NCI-H2081 treated with DMSO at 0.1 percent for 48 hours (cell line): ENCODE results near the gene MDH1.
"Not testable (repeated sequence)": the region's sequence is repeated elsewhere in the genome, so short reads cannot be mapped to it uniquely, and the experiment has no call there.

Experiments
- DNase-seq: peaks from one replicate; lab custom pipeline; 2025; lab: John Stamatoyannopoulos, UW

The MDH1 gene

DNA sequence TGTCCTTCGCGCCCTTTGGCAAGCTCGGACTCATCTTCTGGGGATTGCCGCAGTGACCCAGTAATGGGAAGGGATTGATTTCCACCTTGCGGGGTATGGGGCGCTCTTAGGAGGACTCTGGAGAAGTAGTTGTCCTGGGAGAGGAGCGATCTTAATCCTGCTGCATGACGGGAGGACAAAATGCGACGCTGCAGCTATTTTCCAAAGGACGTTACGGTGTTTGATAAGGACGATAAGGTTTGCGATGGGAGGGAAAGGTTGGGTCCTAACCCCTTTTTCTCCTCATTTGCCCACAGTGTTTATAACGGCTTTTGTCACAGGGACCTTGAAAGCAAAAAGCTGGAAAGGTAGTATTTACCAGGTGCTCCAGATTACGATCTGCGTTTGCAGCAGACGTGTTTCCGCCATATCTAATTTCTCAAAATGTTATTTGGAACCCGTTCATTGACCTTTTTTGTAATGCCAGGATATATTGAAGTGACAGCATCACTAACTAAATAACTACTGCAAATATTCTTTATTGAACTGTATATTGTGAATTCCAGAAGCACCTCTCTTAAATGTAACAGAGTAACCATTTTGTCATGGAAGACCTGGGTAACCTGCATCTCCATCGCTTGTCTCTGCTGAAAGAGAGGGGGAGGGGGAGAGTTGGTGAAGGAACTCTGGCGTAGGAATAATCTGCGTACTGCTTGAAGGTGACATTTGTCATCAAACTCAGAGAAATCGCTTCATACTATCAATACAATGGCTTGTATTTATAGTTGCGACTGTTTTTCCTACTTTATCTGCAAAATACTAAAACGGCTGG, 590 bp downstream of the MDH1 start:
- no peak for DNase-seq

DNA sequence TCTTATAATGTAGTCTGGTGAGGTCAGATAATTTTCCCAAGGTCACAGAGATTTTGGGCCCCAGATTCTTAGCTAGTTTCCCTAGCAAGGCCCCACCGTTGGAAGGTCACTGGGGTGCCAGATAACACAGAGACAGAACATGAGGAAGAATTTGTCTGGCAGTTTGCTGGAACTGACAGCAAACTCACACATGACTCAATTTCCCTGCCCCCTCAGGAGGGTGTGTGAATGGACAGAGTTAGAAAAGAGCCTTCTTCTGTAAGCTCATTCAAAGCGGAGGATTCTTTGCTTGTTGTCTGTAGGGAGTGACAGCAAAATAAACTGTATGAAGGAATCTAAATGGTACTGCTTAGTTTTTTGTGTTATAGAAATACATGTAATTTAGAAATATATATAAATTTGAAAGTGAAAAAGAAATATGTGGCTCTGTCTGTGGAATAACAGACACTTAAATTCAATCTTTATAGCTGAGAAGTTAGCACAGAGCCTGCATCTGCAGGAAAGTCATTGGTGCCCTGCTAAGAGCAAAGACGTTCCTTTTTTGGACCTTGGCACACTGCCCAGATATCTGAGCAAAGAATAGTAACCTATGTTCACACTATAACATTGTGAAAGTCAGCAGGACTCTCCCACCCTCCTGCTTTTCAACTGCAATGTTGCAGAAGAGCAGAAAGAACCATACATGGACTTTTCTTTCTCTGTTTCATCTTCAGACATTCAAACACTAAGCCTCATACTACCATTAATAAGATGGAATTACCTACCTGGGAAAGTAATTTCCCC, 2.1 kb downstream of the MDH1 start:
- no peak for DNase-seq

DNA sequence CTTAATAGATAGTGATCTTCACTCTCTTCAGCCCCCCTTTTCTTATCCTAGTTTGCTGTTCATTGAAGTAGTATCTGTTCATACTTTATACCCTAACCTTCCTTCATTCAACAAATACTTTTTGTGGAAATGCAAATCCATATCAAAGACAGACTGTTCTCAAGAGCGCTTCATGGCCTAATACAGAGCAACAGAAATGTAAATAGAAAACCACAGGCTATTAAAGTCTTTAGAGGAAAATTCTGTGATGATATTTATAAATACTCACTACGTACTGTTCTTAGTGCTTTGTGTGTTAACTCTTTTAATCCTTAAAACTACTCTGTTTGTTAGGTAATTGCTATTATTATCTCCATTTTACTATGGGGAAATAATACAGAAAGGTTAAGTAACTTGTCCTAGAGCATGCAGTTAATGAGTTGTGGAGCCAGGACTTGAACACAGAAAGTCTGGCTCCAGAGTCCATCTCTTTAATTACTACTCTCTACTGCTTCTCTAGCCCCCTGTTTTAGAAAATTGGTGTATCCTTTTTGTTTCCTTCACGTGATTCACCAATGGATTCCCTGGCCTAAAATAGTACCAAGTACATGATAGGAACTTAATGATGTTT, 2.9 kb downstream of the MDH1 start:
- DNase-seq, result no peak

DNA sequence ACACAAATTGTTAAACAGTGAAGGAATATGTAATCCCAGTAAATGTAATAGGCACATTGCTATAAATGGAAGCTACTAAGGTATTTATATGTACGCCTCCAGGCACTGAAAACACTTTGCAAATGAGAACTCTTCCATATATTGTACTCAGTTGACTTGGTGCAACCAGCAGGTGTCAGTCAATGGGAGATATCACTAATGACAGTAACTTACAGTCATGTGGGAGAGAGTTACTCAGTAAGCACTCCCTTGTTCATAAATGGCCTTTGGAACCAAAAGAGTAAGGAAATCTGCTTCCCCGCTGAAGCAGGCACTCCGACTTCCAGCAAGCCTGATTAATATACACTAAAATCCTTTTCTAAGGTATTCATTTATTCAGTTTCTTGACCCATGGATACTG, 5.9 kb downstream of the MDH1 start:
- DNase-seq, result no peak

DNA sequence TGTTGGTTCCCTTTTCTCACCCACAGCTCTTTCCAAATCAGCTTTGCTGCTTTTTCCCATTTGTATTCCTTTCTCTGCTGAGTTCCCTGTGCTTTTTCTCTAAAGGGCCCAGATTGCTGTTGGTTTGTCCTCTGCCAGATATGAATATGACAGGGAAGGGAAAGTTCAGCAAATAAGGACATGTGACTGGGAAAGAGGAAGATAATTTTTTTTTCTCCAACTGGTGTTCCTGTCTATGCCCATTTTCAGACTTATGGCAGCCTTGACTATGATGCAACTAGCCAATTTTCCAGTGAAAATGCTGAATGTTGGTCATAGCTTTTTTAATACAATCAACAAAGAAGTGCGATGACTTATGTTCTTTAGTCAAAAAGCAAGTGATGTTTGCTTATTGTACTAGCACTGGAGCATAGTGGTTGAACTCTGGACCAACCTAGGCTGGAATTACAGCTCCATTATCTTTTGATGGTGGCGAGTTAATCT, 7.7 kb downstream of the MDH1 start:
- no peak for DNase-seq

DNA sequence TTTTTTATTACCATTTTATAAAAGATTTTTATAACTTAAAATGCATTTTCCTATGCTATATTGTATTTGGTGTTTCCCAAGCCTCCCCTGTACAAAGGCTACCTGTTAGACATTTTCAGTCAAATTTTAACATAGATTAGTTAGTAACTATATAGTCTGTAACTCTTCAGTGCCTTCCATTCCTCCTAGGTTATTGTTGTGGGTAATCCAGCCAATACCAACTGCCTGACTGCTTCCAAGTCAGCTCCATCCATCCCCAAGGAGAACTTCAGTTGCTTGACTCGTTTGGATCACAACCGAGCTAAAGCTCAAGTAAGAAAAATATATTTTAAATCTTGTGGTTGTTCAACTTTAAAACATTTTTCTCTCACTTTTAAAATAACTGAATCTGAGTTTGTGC, 10.2 kb downstream of the MDH1 start:
- no peak for DNase-seq

DNA sequence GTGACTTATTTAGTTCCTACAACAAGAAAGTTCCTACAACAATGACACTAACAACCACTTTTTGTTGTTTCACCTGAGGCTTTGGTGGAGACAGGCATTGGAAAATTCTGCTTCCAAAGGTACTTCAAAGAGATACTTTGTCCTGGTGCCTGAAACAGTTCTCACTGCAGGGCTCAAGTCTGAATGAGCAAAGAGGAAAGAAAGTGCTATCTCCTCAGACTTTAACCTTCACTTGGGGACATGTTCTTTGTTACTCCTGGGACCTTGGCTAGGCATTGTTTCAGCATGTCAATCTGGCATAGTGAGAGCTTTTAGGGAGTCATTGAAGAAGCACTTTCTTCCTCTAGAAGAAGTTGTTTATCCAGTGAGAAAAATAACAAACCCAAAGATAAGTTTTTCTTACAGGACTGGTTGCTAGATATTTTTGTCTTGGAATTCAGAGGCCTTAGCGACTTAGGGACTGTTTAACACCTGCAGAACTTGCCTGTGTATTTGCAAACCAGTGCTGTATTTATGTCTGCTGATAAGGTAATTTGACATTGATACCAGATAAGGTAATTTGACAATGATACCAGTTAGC, 12.2 kb downstream of the MDH1 start:
- no peak for DNase-seq

DNA sequence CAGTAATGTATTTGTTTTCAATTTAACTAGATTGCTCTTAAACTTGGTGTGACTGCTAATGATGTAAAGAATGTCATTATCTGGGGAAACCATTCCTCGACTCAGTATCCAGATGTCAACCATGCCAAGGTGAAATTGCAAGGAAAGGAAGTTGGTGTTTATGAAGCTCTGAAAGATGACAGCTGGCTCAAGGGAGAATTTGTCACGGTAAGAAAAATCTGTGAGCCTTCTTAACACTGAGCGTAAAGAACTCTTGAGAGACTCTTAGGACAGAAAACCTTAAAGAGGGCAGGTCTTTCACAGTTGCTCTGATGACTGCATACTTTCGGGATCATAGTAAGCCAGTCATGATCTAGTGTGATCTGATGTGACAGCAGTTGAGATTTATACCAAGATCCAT, 15.9 kb downstream of the MDH1 start:
- DNase-seq, result no peak

DNA sequence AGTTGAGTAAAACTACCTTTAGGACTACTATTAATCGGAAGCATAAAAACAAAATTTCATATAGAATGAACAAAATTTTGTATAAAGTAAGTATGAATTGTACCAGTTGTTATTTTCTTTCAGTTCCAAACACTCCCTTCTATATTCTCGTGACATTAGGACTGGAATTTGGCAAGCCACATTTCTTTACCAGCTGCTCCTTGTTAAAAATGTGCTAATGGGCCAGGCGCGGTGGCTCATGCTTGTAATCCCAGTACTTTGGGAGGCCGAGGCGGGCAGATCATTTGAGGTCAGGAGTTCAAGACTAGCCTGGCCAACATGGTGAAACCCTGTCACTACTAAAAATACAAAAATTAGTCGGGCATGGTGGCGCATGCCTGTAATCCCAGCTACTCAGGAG, 20.1 kb downstream of the MDH1 start:
- not testable (repeated sequence) for DNase-seq

DNA sequence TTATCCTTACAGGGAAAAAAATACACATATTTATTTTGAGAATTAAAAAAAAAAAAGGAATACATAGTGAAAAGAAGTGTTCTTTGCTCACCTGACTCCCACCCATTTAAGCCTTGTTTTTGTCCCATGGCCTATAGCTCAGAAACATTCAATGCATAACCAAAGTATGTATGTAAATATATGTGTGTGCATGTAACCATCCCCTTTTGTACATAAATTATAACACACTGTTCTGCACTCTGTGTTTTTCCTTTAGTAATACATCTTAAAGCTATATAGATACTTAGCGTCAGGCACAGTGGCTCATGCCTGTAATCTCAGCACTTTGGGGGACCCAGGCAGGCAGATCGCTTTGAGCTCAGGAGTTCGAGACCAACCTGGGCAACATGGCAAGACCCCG, 21.8 kb downstream of the MDH1 start:
- DNase-seq, result no peak

DNA sequence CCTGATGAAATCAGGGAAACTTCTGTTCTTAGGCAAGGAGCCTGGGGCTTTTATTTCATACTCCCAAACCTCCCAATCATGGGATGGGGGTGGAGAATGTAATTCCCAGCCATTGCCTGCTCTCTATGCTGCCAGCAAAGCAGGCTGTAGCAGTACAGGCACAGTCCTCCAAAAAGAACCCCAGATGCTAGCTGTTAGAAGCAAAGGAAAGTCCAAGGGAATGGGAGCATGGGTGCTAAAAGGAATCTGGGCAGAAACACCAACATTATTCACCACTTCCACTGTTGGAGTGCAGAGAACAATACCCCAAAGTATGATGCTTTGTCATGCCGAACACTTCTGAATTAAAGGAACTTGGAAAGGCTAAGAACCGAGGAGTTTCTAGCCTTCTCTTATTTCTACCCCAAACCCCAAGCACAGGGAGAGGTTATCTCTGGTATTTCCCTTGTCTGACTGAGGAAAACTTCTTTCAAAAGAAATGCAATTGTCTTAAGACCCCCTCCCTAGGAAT, 24.7 kb downstream of the MDH1 start:
- DNase-seq, result no peak

DNA sequence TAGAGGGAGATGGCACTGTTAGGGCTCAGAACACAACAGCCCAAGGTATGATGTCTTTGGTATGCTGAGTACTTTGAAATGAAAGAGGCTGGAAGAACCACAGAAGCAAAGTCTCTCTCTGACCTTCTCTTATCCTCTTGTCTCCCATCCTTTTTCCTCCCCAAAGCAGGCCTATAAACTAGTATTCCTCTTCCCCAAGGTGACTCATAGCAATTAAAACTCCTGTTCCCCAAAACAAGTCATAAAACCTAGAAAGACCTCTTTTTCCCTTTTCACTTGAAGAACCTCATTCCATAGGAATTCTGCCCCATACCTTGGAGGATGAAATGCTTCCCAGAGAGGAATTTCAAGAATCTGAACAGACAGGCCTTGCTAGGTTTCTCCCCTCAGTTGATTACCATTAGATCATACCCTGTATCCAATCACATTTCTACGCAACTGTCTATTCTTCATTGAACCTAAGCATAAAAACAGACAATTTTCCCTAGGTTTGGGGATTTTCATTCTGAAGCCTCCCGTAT, 25.7 kb downstream of the MDH1 start:
- no peak for DNase-seq

DNA sequence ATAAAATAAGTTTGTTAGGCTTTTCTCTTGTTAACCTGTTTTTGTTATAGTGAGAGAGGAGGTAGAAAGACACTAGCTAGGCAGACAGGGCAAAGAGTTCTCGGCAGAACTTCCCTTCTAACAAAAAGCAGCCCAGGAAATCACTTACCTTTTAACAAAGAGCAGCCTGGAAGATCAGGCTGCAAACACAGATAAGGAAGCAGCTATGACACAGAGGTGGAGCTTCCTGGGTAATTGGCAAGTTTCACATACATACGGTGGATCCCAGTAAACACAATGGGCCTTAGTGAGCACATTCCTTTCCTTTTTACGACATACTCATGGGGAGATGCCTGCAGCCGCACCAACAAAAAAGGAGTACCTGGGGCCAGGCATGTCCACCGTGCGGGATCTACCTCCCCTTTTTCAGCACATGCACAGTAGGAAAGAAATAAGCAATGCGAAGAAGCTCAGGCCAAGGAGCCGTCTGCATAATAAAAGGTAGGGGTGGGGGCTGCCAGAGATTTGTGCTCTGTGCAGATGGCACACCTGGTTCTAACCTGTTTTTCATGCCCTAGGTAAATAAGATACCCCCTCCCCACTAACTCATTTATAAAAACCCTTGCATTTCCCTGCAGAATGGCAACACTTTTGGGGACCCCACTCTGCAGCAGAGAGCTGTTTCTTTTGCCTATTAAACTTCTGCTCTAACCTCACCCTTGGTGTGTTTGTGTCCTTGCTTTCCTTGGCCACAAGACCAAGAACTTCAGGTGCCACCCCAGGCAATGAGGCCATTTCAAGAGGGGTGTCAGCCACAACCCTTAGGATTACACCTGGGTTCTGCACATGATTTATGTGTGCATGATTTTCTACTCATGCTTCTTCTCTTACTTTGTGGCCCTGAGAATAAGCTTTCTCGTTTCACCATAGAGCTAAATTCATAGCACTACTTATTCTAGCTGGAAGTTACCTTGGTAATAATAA, 26.5 kb downstream of the MDH1 start:
- no peak for DNase-seq

DNA sequence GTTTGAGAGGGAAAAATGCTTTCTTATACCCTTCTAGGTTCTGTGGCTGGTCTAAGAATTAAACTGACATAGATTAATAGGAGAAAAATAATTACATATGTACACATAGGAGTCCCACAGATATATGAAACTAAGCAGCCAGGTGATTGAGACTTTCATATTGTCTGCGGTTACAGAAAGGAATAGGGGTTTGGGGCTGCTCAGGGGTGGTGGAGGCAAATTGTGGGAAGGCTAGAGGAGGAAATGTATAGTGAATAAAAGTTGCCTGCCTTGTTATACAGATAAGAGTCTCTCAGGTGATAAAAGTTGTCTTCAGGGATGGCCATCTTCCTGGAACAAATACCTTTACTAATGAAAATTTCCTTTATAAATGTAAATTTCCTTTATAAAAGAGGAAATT, 28.6 kb downstream of the MDH1 start:
- DNase-seq, result no peak

DNA sequence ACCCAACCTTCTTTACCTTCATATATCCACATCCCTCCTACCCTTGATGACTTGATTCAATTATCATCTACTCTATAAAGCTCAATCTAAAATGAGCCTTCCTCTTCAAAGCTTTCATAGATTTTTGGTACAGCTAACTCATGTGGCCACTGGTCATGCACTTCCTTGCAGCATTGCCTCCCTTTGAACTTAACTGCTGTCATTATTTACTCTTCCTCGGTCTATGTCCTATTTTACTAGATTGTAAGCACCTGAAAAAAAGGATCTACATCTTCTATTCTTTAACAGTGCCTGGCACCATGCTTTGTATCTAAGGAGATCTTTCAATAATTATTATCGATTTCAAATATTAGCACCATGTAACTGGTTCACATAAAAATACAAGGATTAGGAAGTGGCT, 30.6 kb downstream of the MDH1 start:
- no peak for DNase-seq

DNA sequence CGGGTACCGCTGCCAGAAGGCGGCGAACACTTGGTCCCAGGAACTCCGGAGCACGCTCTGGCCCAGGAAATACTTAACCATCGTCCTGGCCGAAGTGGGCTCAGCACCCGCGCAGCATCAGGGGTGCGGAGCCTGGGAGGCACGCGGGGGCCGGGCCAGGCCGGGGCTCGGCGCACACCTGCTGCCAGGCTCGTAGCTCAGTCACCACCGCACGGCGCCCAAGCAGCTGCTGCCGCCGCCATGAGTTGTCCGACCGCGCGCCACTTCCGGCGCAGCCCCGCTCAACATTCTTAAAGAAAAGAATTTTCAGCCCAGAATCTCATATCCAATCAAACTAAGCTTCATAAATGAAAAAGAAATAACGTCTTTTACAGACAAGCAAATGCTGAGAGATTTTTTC, 34.0 kb downstream of the MDH1 start:
- DNase-seq, result no peak

DNA sequence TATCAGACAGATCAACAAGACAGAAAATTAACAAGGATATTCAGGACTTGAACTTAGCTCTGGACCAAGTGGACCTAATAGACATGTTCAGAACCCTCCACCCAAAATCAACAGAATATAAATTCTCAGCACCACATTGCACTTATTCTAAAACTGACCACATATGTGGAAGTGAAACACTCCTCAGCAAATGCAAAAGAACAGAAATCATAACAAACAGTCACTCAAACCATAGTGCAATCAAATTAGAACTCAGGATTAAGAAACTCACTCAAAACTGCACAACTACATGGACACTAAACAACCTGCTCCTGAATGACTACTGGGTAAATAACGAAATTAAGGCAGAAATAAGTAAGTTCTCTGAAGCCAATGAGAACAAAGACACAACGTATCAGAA, 35.0 kb downstream of the MDH1 start:
- DNase-seq, result not testable (repeated sequence)

DNA sequence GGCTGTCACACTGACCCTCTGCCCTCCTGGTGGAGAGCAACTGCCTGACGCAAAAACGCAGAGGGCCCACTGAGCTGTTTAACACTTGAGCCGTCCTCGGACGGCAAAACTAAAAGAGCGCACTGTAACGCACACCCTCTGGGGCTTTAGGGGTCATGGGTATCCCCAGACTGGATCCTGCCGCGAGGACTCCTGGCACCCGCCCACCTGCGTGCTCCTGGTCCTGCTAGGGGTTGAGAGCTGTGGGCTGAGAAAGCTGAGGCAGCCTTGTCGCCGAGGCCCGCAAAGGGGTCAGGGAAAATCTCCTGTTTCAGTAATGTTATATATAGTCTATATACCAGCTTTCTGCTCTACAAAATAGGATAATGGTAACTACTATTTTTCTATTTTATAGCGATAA, 39.1 kb downstream of the MDH1 start:
- DNase-seq, result no peak

DNA sequence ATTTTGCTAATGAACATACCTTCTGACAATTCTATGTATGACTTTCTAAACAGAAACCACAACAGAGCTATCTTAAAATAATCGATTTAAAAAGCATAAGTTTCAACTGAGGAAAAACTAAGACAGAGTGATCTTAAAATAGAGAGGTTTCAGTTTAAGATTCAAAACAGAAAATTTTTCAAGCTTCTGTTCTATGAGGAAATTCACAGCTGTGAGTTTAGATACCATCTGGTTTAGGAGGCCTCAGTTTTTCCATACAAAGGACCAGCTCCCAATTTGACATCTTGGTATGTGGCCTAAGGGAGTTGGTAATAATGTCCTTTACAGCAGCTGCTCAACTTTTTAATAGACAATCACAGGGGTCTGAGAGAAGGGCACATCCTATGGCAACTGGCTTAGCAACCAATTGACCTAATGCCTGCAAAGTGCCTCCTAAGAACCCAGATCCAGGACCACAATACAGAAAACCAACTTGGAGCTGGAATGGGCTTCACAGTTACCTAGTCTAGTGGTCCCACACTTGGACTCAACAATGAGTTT, 39.7 kb downstream of the MDH1 start:
- no peak for DNase-seq

DNA sequence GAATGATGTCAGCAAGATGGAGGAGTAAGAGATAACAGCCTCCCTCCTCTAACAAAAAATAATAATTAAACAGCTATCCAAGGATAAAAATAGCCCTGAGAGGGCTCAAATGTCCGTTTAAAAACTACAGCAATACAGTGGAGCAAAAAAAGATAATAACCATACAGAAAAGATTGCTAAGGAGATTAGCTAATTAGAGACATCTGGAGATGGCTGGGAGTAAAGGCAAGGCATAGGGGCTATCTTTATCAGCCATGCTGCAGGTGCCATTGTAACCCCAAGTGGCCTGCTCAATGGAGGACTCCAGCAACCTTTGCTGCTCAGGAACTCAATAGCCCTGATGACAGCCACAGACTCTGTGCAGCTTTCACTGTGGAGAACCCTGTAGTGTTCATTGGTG, 42.7 kb downstream of the MDH1 start:
- no peak for DNase-seq

DNA sequence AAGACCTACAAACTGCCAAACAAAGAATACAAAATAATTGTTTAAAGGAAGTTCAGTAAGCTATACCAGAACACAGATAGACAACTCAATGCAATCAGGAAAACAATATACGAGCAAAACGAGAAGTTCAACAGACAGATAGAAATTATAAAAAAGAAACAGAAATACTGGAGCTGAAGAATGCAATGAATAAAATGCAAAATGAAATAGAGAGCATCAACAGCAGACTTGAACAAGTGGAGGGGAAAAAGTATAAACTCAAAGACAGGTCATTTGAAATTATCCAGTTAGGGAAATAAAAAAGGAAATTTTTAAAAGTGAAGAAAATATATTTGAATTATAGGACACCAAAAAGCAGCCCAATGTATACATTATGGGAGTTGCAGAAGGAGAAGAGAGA, 43.6 kb downstream of the MDH1 start:
- no peak for DNase-seq
